Mucosa of descending colon (tissue), 3 donors: ENCODE data around the gene CASP1. TPM values are rescaled to one million over a fixed set of nuclear protein-coding genes. Genes with fewer than 3 reads are reported as not detected.

ENCODE experiments used
- ATAC-seq: fragments of 200-7000 bp; cut with Tn5 transposase; one replicate; pipeline ENCODE4 v1.9.1; 2020; ENCODE audit warnings: mild to moderate bottlenecking, moderate library complexity
- DNase-seq, 3 donors: peaks; one replicate each; pipeline ENCODE4 v3.0.0-alpha.2; 2020
- H3K36me3 ChIP-seq: fragments of 200-600 bp; one replicate; pipeline ENCODE4 v1.8.0; 2021; ENCODE audit warnings: low read depth, mild to moderate bottlenecking
- H3K4me1 ChIP-seq: fragments of 200-600 bp; one replicate; pipeline ENCODE4 v1.8.0; 2021; ENCODE audit warnings: low read depth, mild to moderate bottlenecking
- H3K4me3 ChIP-seq: fragments of 200-600 bp; one replicate; pipeline ENCODE4 v1.8.0; 2021; ENCODE audit warnings: mild to moderate bottlenecking
- H3K9me3 ChIP-seq: fragments of 200-600 bp; one replicate; pipeline ENCODE4 v1.8.0; 2021; ENCODE audit warnings: mild to moderate bottlenecking
- intact Hi-C, 2 donors: fragments of 100-400 bp; cut with DNase I in 1 of 2; cut with micrococcal nuclease in 1 of 2; formaldehyde crosslinking; loops; one replicate each; pipeline versions ENCODE4 v1.11.0 to v1.11.1; 2022; cut with DNase I, micrococcal nuclease
- total RNA-seq, 3 donors: library from RNA; stranded (reverse); fragmentation: NEBNext Ultra II Directional in 2 of 3; extraction: Animal tissue kit (Norgen Biotek cat#: 25700) in 2 of 3; gene quantifications; one replicate each; pipeline versions ENCODE4 v1.2.1 to v1.2.4, GENCODE V29; 2021 to 2023
- TF ChIP-seq, protein P1 (sequence below): fragments of 200-600 bp; IDR thresholded peaks from one replicate; pipeline ENCODE4 v1.8.0; 2022; ENCODE audit warnings: antibody characterized with exemption, mild to moderate bottlenecking
- donor health status: DM: no; HTN: no; CAD: no; lungs with moderate emphysema.
- donor health status: DM: no; HTN: no; CAD: no.
- donor health status: DM: no; HTN: yes; CAD: no.

CASP1 gene
- total RNA-seq, 3 donors from 2014 or later = 50.6 to 152 (median 75.1) TPM

DNA sequence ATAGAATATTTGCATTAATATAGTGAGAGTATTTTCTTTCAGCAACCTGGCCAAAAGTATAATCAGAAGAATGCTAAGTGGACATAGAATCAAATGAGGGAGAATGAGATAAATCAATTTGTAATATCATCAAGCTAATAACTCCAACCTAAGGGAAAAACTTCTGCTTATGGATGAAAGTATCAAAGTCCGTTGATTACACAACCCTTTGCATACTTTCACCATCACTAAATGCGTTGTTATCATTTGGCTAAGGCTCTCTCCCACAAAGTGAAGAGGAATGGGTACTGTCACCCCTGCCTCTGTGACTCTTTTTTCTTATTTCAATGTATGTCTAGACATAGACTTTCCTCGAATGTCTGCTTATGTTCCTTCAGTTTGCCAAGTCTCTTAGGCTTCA is 50.1 kb downstream of the CASP1 start:
- H3K9me3 ChIP-seq = no peaks in the 10 kb centered on the region
- DNase-seq = no peak
- H3K4me1 ChIP-seq = no peaks in the 10 kb centered on the region
- H3K36me3 ChIP-seq = no peaks in the 10 kb centered on the region
- no peak overlapping the region for H3K4me3 ChIP-seq
- intact Hi-C loops = no loop called here
- no peak for ATAC-seq
- TF ChIP-seq, protein P1, sequence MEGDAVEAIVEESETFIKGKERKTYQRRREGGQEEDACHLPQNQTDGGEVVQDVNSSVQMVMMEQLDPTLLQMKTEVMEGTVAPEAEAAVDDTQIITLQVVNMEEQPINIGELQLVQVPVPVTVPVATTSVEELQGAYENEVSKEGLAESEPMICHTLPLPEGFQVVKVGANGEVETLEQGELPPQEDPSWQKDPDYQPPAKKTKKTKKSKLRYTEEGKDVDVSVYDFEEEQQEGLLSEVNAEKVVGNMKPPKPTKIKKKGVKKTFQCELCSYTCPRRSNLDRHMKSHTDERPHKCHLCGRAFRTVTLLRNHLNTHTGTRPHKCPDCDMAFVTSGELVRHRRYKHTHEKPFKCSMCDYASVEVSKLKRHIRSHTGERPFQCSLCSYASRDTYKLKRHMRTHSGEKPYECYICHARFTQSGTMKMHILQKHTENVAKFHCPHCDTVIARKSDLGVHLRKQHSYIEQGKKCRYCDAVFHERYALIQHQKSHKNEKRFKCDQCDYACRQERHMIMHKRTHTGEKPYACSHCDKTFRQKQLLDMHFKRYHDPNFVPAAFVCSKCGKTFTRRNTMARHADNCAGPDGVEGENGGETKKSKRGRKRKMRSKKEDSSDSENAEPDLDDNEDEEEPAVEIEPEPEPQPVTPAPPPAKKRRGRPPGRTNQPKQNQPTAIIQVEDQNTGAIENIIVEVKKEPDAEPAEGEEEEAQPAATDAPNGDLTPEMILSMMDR = no peak

DNA sequence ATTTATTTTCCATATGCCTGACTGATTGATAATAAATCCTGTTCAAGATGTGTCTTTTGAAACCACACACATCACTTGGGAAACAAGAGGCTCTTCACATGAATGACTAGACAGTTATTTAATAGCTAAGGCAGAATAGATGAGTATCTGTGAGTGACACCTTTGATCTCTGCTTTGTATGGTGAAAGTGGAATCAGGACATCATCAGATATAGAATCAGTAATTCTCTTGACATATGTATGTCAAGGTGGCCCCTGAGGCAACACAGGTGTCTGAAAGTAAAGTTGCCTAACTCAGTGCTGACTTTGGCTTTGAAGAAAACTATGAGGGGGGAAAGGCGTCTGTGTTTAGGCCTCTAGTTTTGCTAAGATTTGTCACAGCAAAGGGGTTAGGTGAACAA is 55.1 kb downstream of the CASP1 start:
- DNase-seq (no peak), ATAC-seq (no peak)
- H3K9me3 ChIP-seq = no peaks in the 10 kb centered on the region
- H3K36me3 ChIP-seq = no peaks in the 10 kb centered on the region
- no peaks in the 10 kb centered on the region for H3K4me1 ChIP-seq
- TF ChIP-seq, protein P1 = no peak
- intact Hi-C loops = no loop called here
- no peak overlapping the region for H3K4me3 ChIP-seq

Other genes with a start within 250 kb of the CASP1 start
- under 1 TPM in 1 of 3 donors, not detected in 2; 0.63 TPM for gene CASP12, start 136.7 kb downstream of the CASP1 start, total RNA-seq
- 10 to 100 TPM; 23.4 to 27.5 (median 23.9) TPM for gene CASP4, start 66.6 kb downstream of the CASP1 start, total RNA-seq
- 10 to 100 TPM; 50.1 to 81.8 (median 80.5) TPM for gene CASP5, start 12.0 kb downstream of the CASP1 start, total RNA-seq
- gene CARD16, start 10.2 kb upstream of the CASP1 start, total RNA-seq = 10 to 100 TPM; 25.4 to 53.0 (median 43.6) TPM
- gene CARD18, start 104.6 kb upstream of the CASP1 start, total RNA-seq = not detected